Activated CD4-positive, alpha-beta T cell treated with anti-CD3 and anti-CD28 coated beads for 4 hours (primary cell): ENCODE results near the gene PAX5.
"Not testable (repeated sequence)": the region's sequence is repeated elsewhere in the genome, so short reads cannot be mapped to it uniquely, and the experiment has no call there.

Experiments used
- DNase-seq, 2 donors: peaks; one replicate each; pipeline ENCODE4 v3.0.0-alpha.2; 2020

The PAX5 gene

GRCh38 chr9:37033682-37034304, at the start of gene PAX5:
TSS of gene PAX5 (minus strand) at chr9:37034268. CDS start at chr9:37034031, 237 bp downstream.
- DNase-seq, result no peak

- no peak for DNase-seq
These were observed 49.6 kb upstream of the PAX5 start for GRCh38 chr9:37083654-37084053.

GRCh38 chr9:37082214-37082765, 48.2 kb upstream of the PAX5 start:
- no peak for DNase-seq

- not testable (repeated sequence) for DNase-seq
These were observed 47.4 kb upstream of the PAX5 start for GRCh38 chr9:37081507-37081906.

- not testable (repeated sequence) for DNase-seq
These were observed 46.1 kb upstream of the PAX5 start for GRCh38 chr9:37080165-37080628.

GRCh38 chr9:37079370-37080164, 45.5 kb upstream of the PAX5 start:
- peak; percentile 90 to 93 for DNase-seq

GRCh38 chr9:37074790-37075189, 40.7 kb upstream of the PAX5 start:
- DNase-seq, result not testable (repeated sequence)

- no peak for DNase-seq
These were observed 32.2 kb upstream of the PAX5 start for GRCh38 chr9:37066139-37066725.

GRCh38 chr9:37062336-37062735, 28.3 kb upstream of the PAX5 start:
- no peak for DNase-seq

- DNase-seq, result no peak
These were observed 27.7 kb upstream of the PAX5 start for GRCh38 chr9:37061768-37062167.

- DNase-seq, result no peak
These were observed 26.8 kb upstream of the PAX5 start for GRCh38 chr9:37060833-37061232.

- no peak for DNase-seq
These were observed 22.2 kb upstream of the PAX5 start for GRCh38 chr9:37056046-37056920.

GRCh38 chr9:37054363-37054720, 20.3 kb upstream of the PAX5 start:
- not testable (repeated sequence) for DNase-seq

GRCh38 chr9:37053684-37054362, 19.8 kb upstream of the PAX5 start:
- no peak for DNase-seq

- no peak for DNase-seq
These were observed 12.6 kb upstream of the PAX5 start for GRCh38 chr9:37046683-37047082.

GRCh38 chr9:37042421-37042820, 8.4 kb upstream of the PAX5 start:
- DNase-seq, result no peak

- no peak for DNase-seq
These were observed 6.5 kb upstream of the PAX5 start for GRCh38 chr9:37040508-37041127.

- no peak for DNase-seq
These were observed 4.9 kb upstream of the PAX5 start for GRCh38 chr9:37038943-37039464.

GRCh38 chr9:37038302-37038942, 4.4 kb upstream of the PAX5 start:
- no peak for DNase-seq

- DNase-seq, result no peak
These were observed 3.6 kb upstream of the PAX5 start for GRCh38 chr9:37037503-37038301.
